Hippocampal formation (tissue), 2 donors: ENCODE results near the gene FOLR2.
"Not testable (repeated sequence)": the region's sequence is repeated elsewhere in the genome, so short reads cannot be mapped to it uniquely, and the experiment has no call there.

Experiments
- DNase-seq, 2 donors: peaks; one replicate each; lab custom pipeline; 2025; lab: John Stamatoyannopoulos, UW

FOLR2 gene

DNA sequence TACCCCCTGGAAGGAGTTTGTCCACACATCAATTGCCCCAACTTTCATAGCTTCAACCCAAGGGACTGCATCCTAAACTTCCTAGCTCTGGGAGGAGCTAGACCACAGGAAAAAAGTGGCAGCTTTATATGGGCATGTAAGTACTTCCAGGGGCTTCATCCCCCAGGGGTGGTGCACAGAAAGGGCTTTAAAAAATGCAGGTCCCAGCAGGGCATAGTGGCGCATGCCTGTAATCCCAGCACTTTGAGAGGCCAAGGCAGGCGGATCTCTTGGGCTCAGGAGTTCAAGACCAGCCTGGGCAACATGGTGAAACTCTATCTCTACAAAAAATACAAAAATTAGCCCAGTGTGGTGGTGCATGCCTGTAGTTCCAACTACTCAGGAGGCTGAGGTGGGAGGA lies 9.8 kb upstream of the FOLR2 start:
- DNase-seq = not testable (repeated sequence)

DNA sequence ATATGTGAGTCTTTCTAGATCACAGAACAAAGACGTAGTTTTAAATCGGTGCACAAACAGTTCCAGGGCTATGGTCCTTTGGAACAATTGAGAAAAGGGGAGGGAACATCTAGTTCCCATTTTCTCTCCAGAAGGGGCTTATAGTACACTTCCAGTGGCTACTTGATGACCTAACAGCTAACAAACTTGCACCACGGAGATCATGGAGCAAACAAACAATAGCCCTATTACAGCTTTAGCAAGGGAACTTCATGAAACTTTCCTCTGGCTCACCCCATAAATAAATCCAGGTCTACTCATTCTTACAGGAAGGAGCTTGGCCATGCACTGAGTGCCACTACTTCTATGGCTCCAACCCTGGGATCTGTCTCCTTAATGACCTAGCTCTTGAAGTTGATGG lies 8.3 kb upstream of the FOLR2 start:
- no peak for DNase-seq

DNA sequence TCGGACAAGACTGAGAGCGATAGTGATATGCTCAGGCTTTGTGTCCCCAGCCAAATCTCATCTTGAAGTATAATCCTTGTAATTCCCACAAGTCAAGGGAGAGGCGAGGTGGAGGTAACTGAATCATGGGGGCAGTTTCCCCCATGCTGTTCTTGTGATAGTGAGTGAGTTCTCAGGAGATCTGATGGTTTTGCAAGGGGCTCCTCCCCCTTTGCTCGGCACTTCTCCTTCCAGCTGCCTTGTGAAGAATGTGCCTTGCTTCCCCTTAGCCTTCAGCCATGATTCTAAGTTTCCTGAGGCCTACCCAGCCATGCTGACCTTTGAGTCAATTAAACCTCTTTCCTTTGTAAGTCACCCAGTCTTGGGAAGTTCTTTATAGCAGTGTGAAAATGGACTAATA lies 7.5 kb upstream of the FOLR2 start:
- DNase-seq = no peak

DNA sequence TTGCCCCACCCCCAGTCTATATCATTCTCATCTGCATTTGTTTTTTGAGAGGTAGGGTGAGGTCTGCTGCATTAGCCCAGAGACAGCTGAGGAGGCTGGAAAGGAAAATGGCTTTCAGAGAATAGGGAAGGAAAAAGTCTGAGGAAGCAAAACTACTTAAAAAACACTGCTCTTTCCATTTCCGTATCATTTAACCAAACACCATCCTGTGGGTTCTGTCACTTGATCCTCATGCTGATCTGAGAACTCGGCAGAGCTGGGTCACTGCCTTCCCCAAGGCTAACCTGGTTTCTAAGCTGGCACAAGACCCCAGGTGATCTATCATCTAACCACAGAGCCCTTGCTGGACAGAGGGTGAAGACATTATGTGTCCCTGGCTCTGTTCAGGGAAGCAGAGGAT lies 1.2 kb downstream of the FOLR2 start:
- peak in 1 of 2 donors; percentile 24 for DNase-seq

DNA sequence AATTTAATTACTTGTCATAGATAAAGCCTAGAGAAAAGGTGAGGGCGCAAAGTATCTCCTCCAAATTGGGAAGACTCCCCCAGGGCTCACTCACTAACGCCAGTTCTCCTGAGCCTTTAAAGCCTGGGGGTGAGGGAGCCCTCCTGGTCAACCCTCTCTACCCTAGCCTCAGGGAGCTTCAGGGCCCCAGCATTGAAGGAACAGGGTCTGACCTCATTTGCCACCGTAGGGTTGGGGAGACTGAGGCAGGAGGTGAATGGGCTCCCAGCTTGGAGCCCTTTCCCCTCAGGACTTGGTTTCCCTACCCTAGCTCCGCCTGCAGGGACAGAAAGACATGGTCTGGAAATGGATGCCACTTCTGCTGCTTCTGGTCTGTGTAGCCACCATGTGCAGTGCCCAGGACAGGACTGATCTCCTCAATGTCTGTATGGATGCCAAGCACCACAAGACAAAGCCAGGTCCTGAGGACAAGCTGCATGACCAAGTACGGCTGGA lies 1.7 kb downstream of the FOLR2 start:
- no peak for DNase-seq

DNA sequence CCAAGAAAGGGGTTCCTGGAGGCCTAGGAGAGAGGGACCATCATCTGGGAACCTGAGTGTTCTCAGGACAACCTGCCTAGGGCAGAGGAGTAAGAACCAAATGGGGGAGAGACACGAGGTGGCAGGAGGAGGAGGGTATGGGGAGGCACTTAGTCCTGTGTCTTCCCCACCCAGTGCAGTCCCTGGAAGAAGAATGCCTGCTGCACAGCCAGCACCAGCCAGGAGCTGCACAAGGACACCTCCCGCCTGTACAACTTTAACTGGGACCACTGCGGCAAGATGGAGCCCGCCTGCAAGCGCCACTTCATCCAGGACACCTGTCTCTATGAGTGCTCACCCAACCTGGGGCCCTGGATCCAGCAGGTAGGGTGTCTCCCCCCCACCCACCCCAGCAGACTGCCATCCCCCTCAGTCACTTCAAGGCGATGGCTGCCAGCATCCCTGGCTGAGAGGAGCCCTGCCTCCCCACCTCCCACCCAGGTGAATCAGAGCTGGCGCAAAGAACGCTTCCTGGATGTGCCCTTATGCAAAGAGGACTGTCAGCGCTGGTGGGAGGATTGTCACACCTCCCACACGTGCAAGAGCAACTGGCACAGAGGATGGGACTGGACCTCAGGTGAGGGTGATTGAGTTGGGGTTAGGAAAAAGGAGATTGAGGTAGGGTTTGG lies 4.2 kb downstream of the FOLR2 start:
- no peak for DNase-seq

DNA sequence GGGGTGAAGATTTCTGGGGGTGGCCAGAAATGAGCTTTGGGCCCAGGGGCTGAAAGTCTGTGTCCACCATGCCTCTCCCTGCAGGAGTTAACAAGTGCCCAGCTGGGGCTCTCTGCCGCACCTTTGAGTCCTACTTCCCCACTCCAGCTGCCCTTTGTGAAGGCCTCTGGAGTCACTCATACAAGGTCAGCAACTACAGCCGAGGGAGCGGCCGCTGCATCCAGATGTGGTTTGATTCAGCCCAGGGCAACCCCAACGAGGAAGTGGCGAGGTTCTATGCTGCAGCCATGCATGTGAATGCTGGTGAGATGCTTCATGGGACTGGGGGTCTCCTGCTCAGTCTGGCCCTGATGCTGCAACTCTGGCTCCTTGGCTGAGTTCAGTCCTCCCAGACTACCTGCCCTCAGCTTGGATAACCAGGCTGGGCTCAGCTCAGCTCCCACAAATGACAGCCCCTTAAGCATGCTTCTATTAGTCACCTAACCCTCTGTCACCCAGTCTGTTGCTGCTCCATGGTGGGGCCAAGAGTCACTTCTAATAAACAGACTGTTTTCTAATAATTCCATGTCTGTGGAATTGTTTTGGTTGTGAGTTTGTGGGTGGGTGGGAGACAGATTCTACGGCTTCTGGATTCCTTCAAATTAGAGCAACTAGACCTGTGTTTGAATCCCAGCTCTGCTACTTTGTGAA lies 4.9 kb downstream of the FOLR2 start:
- DNase-seq = no peak

DNA sequence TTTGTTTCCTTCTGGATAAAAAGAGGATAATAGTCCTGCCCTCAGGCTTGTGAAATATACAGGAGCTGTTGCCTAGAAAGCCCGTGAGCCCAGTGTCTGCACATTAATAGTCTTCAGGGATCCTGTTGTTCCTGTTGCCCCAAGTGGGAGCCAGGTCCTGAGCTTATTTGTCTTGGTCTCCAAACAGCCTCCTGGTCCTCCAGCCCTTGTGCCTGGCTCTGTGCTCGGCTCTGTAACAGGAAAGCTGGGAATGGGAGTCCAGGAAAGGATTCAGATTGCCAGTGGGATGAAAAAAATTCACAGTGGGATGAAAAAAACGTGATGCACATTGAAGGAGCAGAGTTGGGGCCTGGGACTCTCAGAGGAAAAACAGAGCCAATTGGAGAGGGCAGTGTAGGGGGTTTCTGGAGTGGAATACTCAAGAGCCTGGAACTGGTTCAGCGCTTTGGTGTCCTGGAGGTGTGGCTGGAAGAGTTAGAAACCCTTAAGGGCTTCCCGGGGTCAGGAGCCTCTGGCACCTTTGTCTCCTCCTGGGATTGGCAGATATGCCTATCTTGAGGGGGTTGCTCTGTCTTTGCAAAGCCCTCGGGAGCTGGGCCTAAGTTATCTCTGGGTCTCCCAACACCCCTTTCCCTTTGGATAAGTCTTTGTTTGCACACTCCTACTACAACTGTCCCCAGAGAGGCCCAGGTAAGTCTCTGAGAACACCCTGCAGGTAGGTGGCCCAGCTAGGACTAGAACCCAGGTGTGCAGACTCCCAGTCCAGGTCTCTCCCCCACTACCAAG lies 5.7 kb downstream of the FOLR2 start:
- DNase-seq = no peak

DNA sequence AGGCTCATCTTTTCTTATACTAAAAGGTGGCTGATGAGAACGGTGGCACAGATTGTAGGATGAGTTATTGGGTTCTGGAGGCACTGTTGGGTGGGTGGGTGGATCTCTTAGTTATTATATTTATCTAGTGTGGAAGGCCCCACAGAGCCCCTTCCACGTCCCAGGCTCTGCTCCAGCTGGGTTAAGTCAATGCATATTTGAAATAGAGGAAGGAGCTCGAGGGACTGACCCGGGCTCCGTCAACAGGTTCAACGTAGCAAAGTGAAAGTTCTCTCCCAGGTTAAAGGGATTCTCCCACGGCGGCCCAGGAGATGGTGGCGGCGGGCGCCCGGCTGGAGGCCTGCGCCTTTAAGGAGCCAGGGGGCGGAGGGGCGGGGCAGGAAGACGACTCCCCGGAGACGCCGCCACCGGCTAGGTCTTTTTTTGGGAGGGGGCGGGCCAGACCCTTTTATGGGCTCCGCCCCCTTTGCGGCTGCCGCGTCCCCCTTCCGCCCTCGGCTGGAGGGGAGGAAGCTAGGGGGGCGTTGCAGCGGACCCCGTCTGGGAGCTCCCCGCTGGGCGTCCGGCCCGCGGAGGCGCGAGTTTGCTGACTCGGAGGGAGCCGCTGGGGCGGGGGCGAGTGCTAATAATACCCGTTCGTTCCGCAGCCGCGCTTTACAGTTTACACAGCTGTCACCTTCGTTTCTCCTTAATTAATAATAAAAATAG lies 6.5 kb downstream of the FOLR2 start:
- DNase-seq = peak; percentile 59 to 79

DNA sequence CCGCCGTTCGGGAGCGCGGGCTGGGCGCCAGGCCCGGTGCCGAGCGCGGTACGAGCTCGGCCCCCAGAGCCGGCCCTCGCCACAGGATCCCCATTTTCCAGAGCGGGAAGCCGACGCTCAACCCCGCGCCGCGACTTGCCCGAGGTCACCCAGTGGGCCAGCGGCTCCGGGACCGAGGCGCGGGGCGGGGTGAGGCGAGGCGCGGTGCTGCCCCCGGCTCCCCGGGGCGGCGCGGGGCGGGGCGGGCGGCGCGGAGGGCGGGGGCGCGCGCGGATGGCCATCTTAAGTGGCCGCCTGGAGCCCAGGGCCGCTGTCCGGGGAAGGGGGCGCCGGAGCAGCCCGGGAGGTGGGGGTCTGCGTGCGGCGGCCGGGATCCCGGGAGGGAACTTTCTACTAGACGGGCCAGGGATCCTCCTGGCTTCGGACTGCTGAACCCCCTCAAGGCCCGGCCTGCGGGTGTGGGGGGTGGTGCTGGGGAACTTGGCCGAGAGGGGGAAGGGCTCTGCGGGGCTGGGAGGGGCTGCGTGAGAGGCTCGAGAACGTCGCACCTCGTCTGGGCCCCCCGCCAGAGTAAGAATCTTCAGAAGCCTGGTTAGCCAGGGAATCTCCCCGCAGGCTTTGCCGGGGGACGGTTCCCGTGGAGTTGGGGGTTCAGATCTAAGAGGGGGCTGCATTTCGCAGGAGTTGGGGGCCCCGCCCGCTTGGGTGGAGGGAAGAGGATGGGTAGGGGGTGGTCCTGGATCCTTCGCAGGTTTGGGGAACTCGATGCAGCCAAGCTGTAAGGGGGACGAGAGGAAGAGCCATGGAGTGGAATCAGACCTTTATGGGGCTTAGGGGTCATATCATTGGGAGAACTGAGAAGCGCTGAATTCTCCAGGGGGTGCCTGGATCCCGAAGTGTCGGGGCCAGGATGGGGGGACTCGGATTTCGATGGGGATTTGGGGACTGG lies 7.3 kb downstream of the FOLR2 start:
- DNase-seq = peak in 1 of 2 donors; percentile 45

DNA sequence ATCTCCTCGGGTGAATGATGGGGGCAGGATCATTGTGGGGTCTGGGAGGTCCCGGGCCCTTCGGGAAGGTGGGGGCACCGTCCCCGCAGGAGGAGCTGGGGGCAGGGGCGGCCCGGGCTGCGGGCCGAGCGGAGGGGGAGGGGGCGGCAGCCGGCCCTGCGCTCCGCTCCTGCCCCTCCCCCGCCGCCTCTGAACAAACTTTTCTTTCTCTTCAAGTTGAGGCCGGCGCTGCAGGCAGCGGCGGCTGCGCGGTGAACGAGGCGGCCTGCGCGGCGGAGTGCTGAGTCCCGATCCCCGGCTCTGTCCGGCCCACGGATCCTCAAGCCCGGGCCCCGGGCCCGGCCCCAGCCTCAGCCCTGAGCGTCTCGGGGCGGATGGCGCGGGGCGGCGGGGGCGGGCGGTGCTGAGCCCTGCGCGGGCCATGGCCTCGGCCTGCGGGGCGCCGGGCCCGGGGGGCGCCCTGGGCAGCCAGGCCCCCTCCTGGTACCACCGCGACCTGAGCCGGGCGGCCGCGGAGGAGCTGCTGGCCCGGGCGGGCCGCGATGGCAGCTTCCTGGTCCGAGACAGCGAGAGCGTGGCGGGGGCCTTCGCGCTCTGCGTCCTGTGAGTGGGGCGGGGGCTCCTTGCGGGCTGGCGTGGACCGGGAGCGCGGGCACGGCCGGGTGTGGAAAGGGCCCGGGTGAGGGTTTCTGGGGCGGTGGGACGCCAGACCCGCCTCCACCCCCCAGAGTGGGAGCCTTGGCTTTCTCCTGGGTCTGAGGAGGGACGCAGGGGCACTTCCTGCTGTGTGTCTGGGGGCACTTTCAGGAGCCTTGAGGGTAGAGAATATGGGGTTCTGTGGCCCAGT lies 8.2 kb downstream of the FOLR2 start, which contains the start of gene INPPL1:
INPPL1 (plus strand) TSS at position 204 of the 847 bp plus-strand sequence; CDS start at position 422, 218 bp downstream.
- peak in 1 of 2 donors; percentile 35 for DNase-seq

DNA sequence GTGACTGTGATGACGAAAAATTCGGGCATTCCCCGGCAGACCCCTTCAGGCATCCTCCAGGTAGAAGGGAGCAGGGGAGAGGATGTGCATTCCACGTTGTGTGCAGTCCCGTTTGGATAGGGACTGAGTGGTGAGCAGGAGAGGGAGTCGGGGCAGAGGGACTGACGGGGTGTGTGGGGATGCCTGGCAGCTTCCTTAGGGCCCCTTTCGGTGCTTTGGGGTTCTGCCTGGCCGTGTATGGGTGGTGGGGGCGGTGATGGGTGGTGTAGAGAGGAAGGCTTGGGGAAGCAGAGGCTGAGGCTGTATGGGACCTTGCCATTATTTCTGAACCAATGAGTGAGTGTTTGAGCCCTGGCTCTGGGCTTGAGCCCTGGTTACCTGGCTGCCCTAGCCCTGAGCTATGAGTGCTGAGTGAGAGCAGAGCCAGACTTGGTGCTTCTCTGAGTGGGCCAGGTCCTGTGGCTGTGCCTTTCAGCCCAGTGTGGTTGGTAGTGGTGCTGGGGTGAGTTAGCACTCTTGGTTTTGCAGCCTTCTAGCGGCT lies 8.9 kb downstream of the FOLR2 start:
- DNase-seq = no peak

DNA sequence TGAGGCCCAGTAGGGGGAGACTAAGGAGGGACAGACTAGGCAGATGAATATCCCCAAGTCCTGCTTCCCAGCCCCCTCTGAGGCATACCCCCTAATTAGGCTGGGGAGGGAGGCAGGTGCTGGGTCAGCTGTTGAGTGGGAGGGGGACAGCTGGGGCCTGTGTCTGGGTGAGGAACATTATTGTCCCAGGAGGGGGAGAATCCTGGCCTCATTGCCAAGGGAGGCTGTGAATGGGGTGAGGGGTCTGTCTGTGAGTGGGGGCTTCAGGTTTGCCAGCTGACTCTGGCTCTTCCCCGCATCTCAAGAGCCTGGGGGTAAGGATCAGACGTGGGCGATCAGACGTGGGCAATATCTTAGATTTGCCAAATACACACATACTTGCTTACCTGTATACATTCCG lies 10.1 kb downstream of the FOLR2 start:
- DNase-seq = no peak

DNA sequence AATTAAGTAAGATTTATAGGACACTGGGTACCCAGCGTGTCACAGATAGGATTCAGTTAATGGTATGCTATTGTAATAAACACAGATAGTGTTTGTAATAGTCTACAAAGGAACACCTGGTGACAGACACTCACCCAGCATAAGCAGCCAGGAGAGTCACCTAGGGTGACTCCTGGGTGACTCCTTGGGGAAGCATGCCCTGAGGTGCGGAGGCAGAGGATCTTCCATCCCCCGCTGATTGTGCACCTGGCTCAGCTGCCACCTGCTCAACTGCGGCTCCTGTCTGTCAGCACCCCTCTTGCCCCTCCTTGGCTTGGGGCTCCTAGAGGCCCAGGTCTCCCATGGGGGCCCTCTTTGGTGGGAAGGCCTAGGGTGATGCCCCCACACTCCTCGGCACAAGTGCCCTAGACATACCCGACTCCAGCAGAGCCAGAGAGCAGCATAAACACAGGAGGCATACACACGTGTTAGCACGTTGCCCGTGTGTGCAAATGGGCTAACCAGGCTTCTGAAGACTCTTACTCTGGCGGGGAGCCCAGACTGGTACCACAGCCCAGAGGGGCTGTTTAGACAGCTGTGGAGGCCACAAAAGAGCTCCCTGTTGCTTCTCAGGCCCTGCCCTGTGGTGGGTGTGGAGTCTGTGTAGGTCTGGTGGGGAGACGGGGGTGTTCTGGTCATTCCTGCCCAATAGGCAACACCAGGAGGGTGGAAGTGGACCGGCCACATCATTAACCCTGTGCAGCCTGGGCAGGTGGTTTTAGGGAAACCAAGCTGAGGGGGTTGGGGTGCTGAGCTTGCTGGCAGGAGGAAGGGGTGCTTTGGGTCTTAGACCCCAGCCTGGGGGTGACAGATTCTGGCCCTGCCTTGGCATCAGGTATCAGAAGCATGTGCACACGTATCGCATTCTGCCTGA lies 11.0 kb downstream of the FOLR2 start:
- DNase-seq = peak in 1 of 2 donors; percentile 28

DNA sequence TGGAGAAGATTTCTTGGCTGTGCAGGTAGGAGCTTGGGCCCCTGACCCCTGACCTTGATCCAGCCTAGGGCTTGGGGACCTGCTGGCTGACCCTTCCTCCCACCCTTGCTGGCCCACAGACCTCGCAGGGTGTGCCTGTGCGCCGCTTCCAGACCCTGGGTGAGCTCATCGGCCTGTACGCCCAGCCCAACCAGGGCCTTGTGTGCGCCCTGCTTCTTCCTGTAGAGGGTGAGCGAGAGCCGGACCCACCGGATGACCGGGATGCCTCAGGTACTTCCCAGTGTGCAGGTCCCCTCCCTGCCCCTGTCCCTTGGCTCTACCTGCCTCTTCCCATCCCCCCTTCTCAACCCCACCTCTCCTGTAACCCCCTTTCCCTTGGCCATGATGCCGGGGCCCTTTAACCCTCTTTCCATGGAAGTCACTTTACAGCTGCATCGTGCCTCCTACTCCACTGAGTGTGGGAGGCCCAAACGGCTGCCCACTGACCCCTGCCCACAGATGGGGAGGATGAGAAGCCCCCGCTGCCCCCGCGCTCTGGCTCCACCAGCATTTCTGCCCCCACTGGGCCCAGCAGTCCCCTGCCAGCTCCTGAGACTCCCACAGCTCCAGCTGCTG lies 11.7 kb downstream of the FOLR2 start:
- DNase-seq = no peak

DNA sequence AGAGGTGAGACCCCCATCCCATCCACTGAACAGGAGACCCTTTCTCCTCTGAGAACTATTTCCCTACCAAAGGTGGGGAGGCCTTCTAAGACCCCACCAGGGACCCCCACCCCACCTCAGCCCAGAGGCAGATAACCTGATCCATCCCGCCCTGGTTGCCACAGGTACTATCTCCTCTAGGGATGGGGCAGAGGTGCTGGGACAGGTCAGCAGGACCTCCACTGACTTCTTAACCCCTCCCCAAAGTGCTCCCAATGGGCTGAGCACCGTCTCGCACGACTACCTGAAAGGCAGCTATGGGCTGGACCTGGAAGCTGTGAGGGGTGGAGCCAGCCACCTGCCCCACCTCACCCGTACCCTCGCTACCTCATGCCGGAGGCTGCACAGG lies 12.2 kb downstream of the FOLR2 start:
- no peak for DNase-seq

DNA sequence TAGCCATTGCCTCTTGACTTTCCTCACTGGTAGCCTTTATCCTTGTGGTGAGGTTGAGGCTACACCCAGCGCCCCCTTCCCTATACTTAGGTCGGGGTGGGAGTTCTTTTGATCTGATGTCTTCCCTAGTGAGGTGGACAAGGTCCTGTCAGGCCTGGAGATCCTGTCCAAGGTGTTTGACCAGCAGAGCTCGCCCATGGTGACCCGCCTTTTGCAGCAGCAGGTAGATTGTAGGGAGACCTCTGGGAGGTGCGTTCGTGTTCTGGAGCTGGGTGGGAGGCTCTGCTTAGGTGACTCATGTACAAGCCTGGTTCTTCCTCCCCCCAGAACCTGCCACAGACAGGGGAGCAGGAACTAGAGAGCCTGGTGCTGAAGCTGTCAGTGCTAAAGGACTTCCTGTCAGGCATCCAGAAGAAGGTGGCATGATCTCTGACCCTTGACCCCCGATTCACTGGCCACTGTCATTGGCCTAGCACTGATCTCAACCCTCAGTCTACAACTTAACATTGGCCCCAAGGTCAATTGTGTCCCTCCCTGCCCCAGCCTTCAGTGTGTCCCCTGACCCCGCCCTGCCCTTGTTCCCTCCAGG lies 12.8 kb downstream of the FOLR2 start:
- no peak for DNase-seq
